Panc1 (cell line): ENCODE data around the gene SORCS1.

Source experiments
- CTCF ChIP-seq: fragments of 450-650 bp; IDR thresholded peaks from 2 replicates; pipeline ENCODE4 v1.5.1; 2017; ENCODE audit warnings: mild to moderate bottlenecking
- POLR2AphosphoS5 ChIP-seq: IDR thresholded peaks from 2 replicates; pipeline ENCODE4 v1.6.1; 2012; ENCODE audit warnings: mild to moderate bottlenecking, low read depth, low read length, moderate library complexity
- SIN3A ChIP-seq: IDR thresholded peaks from 2 replicates; pipeline ENCODE4 v1.6.1; 2012; ENCODE audit warnings: low read depth, mild to moderate bottlenecking, low read length, moderate library complexity, borderline replicate concordance; ENCODE audit not compliant: insufficient read depth

- TF ChIP-seq CTCF (no peak), SIN3A (no peak), POLR2AphosphoS5 (no peak)
Observed at GRCh38 chr10:106972381-106972780, 192.1 kb downstream of the SORCS1 start.
